ENCODE results near the gene CD40.

DNA sequence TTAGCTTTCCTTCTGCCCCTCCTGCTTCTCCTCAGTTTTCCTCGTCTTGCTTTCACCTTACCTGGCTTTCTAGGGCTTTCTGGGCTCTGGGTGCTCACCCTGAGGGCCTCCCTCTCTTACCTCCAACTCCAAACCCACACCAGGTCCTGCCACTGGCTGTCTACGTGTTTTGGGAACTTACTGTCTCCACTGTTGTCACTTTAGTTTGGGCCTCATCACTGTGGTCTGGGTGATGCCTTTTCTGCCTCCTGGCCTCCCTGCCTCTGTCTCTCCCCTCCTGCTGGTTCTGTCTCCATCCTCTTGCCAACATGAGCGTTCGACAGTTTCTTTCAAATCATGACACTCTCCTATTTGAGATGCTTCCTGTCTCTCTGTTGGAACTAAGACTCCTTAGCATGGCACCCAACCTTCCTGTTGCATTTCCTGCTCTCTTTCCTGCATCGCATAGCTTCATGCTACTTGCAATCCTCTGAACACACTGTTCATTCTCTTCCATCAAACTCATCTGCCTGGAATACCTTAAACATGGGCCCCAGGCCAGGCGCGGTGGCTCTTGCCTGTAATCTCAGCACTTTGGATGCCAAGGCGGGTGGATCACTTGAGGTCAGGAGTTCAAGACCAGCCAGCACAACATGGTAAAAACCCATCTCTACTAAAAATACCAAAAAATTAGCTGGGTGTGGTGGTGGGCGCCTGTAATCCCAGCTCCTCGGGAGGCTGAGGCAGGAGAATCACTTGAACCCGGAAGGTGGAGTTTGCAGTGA is 5.5 kb downstream of the CD40 start:
- TF ChIP-seq E2F6 (IDR thresholded peaks at IDR 0.05) (no peak), POLR2AphosphoS5 (IDR thresholded peaks at IDR 0.05; ENCODE audit: low read depth, low read length) (no peak), CTCF (IDR thresholded peaks at IDR 0.05; ENCODE audit: control extremely low read depth in 1 of 3, insufficient read depth in 1 of 3, low read depth in 1 of 3, low read length in 3 of 3) (no peak), TEAD4 (IDR thresholded peaks at IDR 0.05; ENCODE audit: low read depth, low read length) (no peak), POLR2A (IDR thresholded peaks at IDR 0.05; ENCODE audit: control extremely low read depth in 1 of 2, low read depth in 2 of 2, low read length in 2 of 2) (no peak), TCF12 (IDR thresholded peaks at IDR 0.05; ENCODE audit: low read depth, low read length) (no peak), NRF1 (IDR thresholded peaks at IDR 0.05; ENCODE audit: low read depth, low read length) (no peak), EZH2 (IDR thresholded peaks at IDR 0.05; ENCODE audit: low read depth, low read length, severe bottlenecking) (no peak), RAD21 (IDR thresholded peaks at IDR 0.05 in 1 of 2, conservative IDR thresholded peaks at IDR 0.05 in 1 of 2; ENCODE audit: low read depth in 2 of 2, low read length in 2 of 2) (no peak), SP1 (IDR thresholded peaks at IDR 0.05; ENCODE audit: low read depth, low read length) (no peak), SIX5 (IDR thresholded peaks at IDR 0.05; ENCODE audit: low read depth, low read length) (no peak), CHD1 (IDR thresholded peaks at IDR 0.05; ENCODE audit: low read depth, low read length) (no peak), KDM1A (IDR thresholded peaks at IDR 0.05; ENCODE audit: borderline replicate concordance, low read length) (no peak), JUN (IDR thresholded peaks at IDR 0.05; ENCODE audit: low read depth, low read length) (no peak)

All from H1 (cell line).